ENCODE data around the gene IFT81. TPM values are rescaled to one million over a fixed set of nuclear protein-coding genes. Genes with fewer than 3 reads are reported as not detected.

The IFT81 gene
- polyA plus RNA-seq, 2 of the 4 experiments (the other 2 are of a cell fraction) = 40.7 to 73.4 TPM

DNA sequence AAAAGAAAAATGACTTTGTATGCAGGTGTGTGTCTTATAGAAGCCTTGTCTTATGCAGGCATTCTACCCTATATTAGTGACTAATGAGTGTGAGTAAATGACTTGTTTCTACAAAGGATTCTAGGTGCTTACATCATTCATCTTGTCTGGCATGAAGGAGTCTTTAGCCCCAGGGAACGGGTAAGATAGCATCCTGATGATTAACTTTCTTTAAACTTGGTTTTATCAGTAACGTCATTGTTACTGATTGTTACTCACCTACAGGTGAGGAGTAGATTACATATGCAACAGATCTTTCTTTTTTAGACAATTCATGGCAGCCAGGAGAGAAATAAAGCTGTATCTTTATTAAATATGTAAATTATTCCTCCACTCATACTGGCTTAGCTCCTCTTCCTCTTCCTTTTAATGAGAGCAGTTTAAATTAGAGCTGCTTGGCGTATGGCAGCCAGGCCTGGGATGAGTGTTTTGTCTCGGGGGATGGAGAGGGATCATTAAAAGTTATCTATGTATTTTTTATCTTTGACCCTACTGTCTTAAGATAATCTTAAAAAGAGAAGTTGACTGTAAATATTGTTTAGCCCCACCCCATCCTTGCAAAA lies 99.7 kb downstream of the IFT81 start (continued):
- peak; percentile 27 to 55; a peak in 1 of 5 replicates for TF ChIP-seq JUN (IDR thresholded peaks at IDR 0.05)
- no peak for TF ChIP-seq BHLHE40 (IDR thresholded peaks at IDR 0.05; ENCODE audit: low read depth, low read length)
- TF ChIP-seq, protein P1, sequence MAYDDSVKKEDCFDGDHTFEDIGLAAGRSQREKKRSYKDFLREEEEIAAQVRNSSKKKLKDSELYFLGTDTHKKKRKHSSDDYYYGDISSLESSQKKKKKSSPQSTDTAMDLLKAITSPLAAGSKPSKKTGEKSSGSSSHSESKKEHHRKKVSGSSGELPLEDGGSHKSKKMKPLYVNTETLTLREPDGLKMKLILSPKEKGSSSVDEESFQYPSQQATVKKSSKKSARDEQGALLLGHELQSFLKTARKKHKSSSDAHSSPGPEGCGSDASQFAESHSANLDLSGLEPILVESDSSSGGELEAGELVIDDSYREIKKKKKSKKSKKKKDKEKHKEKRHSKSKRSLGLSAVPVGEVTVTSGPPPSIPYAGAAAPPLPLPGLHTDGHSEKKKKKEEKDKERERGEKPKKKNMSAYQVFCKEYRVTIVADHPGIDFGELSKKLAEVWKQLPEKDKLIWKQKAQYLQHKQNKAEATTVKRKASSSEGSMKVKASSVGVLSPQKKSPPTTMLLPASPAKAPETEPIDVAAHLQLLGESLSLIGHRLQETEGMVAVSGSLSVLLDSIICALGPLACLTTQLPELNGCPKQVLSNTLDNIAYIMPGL (CRISPR knock-in tag; IDR thresholded peaks at IDR 0.05; ENCODE audit: borderline replicate concordance) = no peak
- no peak for TF ChIP-seq POLR2A (IDR thresholded peaks at IDR 0.05; ENCODE audit: low read length)
- no peak for TF ChIP-seq FOSB (CRISPR knock-in tag; IDR thresholded peaks at IDR 0.05)
- TF ChIP-seq CHD2 (IDR thresholded peaks at IDR 0.05; ENCODE audit: low read length, partially characterized antibody) = no peak
- TF ChIP-seq SREBF2 (IDR thresholded peaks at IDR 0.05) = no peak

DNA sequence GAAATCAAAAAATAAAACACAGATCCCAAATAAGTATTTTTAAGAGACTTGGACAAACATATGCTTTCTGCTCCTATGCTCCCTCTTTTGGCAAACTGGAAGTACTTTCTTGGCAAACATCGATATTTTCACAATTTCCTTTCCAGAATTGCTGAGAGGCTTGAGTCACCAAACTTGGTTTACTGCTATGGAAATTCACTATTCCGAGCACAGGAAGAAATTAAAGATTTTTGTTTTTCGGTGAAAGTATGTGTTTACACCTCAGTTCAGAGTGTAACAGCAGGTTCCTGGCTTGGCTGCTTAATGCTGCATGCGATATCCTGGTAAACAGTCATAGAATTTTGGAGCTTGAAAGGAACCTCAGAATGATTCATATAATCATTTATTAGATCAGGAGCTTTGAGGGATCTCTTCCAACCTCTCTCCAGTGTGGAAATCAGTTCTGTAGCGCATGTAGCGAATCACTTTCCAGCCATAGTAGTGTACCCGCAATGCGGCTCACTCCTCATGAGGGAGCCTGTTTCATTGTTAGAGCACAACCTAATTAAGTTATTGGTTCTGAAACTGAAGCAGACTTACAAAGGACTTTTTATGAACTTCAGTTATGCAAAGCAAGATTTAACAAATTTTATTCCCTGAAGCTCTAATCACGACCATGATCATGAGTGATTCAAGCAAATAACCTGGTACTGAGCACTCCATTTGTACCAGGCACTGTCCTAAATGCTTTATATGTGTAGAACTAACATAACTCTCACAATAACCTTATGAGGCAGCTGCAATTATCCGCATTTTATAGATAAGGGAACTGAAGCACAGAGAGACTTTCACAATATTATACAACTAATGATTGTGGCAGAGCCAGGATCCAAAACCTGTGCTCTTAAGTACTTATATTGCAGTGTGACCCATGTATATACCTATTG lies 100.5 kb downstream of the IFT81 start:
- Histone ChIP-seq H3K4me1 (peaks cover 47% of the 10 kb centered on the region), H3K4me3 (peak overlapping the region; percentile 1; the same call in 1 of the 3 replicates), H3K27ac (peak overlapping the region; percentile 80 to 90), H3K9me3 (no peaks in the 10 kb centered on the region), H3K4me2 (peak overlapping the region; percentile 67)
- FAIRE-seq = peak; percentile 94
- WGBS (ENCODE audit: missing lambda C conversion rate) = 14% methylated on average over 10 of the region's 10 CpGs
- DNase-seq (ENCODE audit: low read depth in 1 of 2, low spot score in 1 of 2) = peak; percentile 71 to 88
- POLR2A ChIA-PET = interaction anchor here (1.0 to 1.6 kb wide), 4 partner anchors 23 to 115 kb away, joined by 3 to 18 read pairs (median 4); partner anchors contain the start of gene ATP2A2
- CTCF ChIA-PET = interaction anchor here (0.6 to 9.6 kb wide), 39 partner anchors 8 to 207 kb away, joined by 3 to 100 read pairs (median 4); partner anchors contain the start of genes ATP2A2 and IFT81
- TF ChIP-seq CBX8 (IDR thresholded peaks at IDR 0.05) (no peak), MYC (IDR thresholded peaks at IDR 0.05; ENCODE audit: borderline replicate concordance, low read length) (peak; percentile 46; the same call in 1 of the 2 replicates), RCOR1 (IDR thresholded peaks at IDR 0.05; ENCODE audit: low read depth, low read length) (no peak), CTCF (IDR thresholded peaks at IDR 0.05) (peak; percentile 68), FOSL2 (IDR thresholded peaks at IDR 0.05) (peak; percentile 38), FOSL2 (CRISPR knock-in tag; IDR thresholded peaks at IDR 0.05) (peak; percentile 81), JUN (IDR thresholded peaks at IDR 0.05) (peak in 1 of 2 experiments; percentile 11; a peak in 1 of 5 replicates), RAD21 (conservative IDR thresholded peaks at IDR 0.05 in 1 of 2, IDR thresholded peaks at IDR 0.05 in 1 of 2) (peak; percentile 71), CBX2 (IDR thresholded peaks at IDR 0.05; ENCODE audit: borderline replicate concordance, low read depth) (no peak), CEBPB (IDR thresholded peaks at IDR 0.05) (peak; percentile 49 to 68), SMC3 (IDR thresholded peaks at IDR 0.05) (peak; percentile 78), GATA3 (IDR thresholded peaks at IDR 0.05; ENCODE audit: borderline replicate concordance) (peak; percentile 47; the same call in 1 of the 2 replicates), JUNB (IDR thresholded peaks at IDR 0.05) (peak; percentile 41; the same call in 1 of the 2 replicates)
- peak; percentile 77 to 88 for ATAC-seq

- 91% methylated on average over 3 of the region's 3 CpGs for WGBS (ENCODE audit: missing lambda C conversion rate)
- DNase-seq (ENCODE audit: low read depth in 1 of 2, low spot score in 1 of 2) (no peak), ATAC-seq (no peak), FAIRE-seq (no peak)
- peak overlapping the region in 1 of 2 experiments; percentile 18; a peak in 2 of 6 replicates for H3K27ac ChIP-seq
- H3K4me1 ChIP-seq = peaks cover 56% of the 10 kb centered on the region
- no peak overlapping the region for H3K4me3 ChIP-seq
- no peak overlapping the region for H3K4me2 ChIP-seq
- CTCF ChIA-PET = interaction anchor here (0.7 to 9.6 kb wide), 7 partner anchors 17 to 123 kb away, joined by 3 to 100 read pairs (median 4); partner anchors contain the start of gene ATP2A2
- TF ChIP-seq MAFK (IDR thresholded peaks at IDR 0.05; ENCODE audit: partially characterized antibody) (peak; percentile 15), ZNF302 (CRISPR knock-in tag; IDR thresholded peaks at IDR 0.05) (no peak)
- H3K9me3 ChIP-seq = no peaks in the 10 kb centered on the region
- POLR2A ChIA-PET = no interaction called here
Measured at GRCh38 chr12:110227138-110227537, 103.0 kb downstream of the IFT81 start.
